Measurements from ENCODE around the gene C20orf202. TPM values are rescaled to one million over a fixed set of nuclear protein-coding genes. Genes with fewer than 3 reads are reported as not detected.

Gene C20orf202
- total and polyA plus RNA-seq, 9 of the 15 experiments (the other 6 are each of a cell fraction or from before 2014, with no cell fraction given) = 0.03 to 0.24 (median 0.15) TPM; not detected in 4

GRCh38 chr20:1232286-1233111 is 29.2 kb downstream of the C20orf202 start:
- Histone ChIP-seq H3K27ac (ENCODE audit: extremely low read depth, low read depth, low read length) (no peak overlapping the region), H3K27me3 (ENCODE audit: control insufficient read depth in 2 of 2, insufficient read depth in 2 of 2, low read length in 2 of 2) (no peaks in the 10 kb centered on the region), H3K36me3 (ENCODE audit: control insufficient read depth, insufficient read depth, low read length) (no peaks in the 10 kb centered on the region), H3K9ac (ENCODE audit: insufficient read depth in 1 of 2, low read depth in 2 of 2, low read length in 2 of 2) (no peak overlapping the region), H4K20me1 (replicated peaks; ENCODE audit: control insufficient read depth, insufficient read depth, low read length) (no peaks in the 10 kb centered on the region), H2AFZ (ENCODE audit: low read depth, low read length) (no peak overlapping the region), H3K4me2 (ENCODE audit: insufficient read depth, low read length) (no peak overlapping the region), H3K79me2 (ENCODE audit: control insufficient read depth, insufficient read depth, low read length) (no peaks in the 10 kb centered on the region; the same call in 2 of the 3 replicates), H3K4me3 (no peak overlapping the region), H3K4me1 (replicated peaks in 1 of 2; ENCODE audit: control insufficient read depth in 2 of 2, insufficient read depth in 2 of 2, low read length in 2 of 2) (peaks cover 4 to 10% of the 10 kb centered on the region in 2 experiments; a peak in 3 of 5 replicates), H3K9me3 (replicated peaks; ENCODE audit: control insufficient read depth, insufficient read depth, low read depth, low read length) (no peaks in the 10 kb centered on the region), H3K9me1 (ENCODE audit: control insufficient read depth, insufficient read depth, low read length) (no peaks in the 10 kb centered on the region)
- FAIRE-seq (no peak), DNase-seq (ENCODE audit: extremely low read depth in 1 of 4, low spot score in 3 of 4) (no peak), ATAC-seq (no peak)
- BruUV-seq (replicated peaks) = no TSS peak
- WGBS (ENCODE audit: insufficient coverage, low coverage, missing lambda C conversion rate) = 23% methylated on average over 3 of the region's 3 CpGs
- in situ Hi-C loops (cut with MboI) = no loop called here
- CTCF ChIA-PET (ENCODE audit: low intra/inter-chr PET ratio) = no interaction called here
- intact Hi-C loops (cut with micrococcal nuclease) = no loop called here
- no peak for TF ChIP-seq CHCHD3 (CRISPR knock-in tag; IDR thresholded peaks at IDR 0.05)
- TF ChIP-seq CREM (IDR thresholded peaks at IDR 0.05; ENCODE audit: low read depth) = peak; percentile 31; the same call in 1 of the 2 replicates
- TF ChIP-seq ATF1 (CRISPR knock-in tag; IDR thresholded peaks at IDR 0.05) = no peak
- TF ChIP-seq ATF1 (tag; IDR thresholded peaks at IDR 0.05) = 0 out of 2 replicates have a peak, but pooled peaks have one; percentile 39
- no peak for TF ChIP-seq DDX20 (tag; IDR thresholded peaks at IDR 0.05; ENCODE audit: low read depth)
- TF ChIP-seq HCFC1 (IDR thresholded peaks at IDR 0.05; ENCODE audit: low read depth, low read length) = no peak
- no peak for TF ChIP-seq CREB1 (IDR thresholded peaks at IDR 0.05)
- peak; percentile 69; the same call in 1 of the 2 replicates for TF ChIP-seq CREB1 (CRISPR knock-in tag; IDR thresholded peaks at IDR 0.05)
- POLR2A ChIA-PET = no interaction called here
